ENCODE data around the gene SPIRE1. TPM values are rescaled to one million over a fixed set of nuclear protein-coding genes. Genes with fewer than 3 reads are reported as not detected.

The SPIRE1 gene
- total RNA-seq, 1 experiment from 2014 or later, result 2.5 TPM

GRCh38 chr18:12692206-12692605, 34.3 kb upstream of the SPIRE1 start:
- DNase-seq, result no peak
- no peak overlapping the region for H2AFZ ChIP-seq (ENCODE audit: low read length)
- no peak overlapping the region for H3K9ac ChIP-seq (ENCODE audit: low read length)
- H3K9me2 ChIP-seq (replicated peaks; ENCODE audit: insufficient read depth, low read length), result no peaks in the 10 kb centered on the region
- no peaks in the 10 kb centered on the region for H3K4me1 ChIP-seq (ENCODE audit: low read length)
- H3K36me3 ChIP-seq (ENCODE audit: insufficient read depth, low read length), result no peaks in the 10 kb centered on the region; the same call in 1 of the 2 replicates
- H3K27me3 ChIP-seq (ENCODE audit: low read length), result no peaks in the 10 kb centered on the region
- no peaks in the 10 kb centered on the region for H3K9me3 ChIP-seq (ENCODE audit: low read length)
- H3K27ac ChIP-seq (ENCODE audit: low read length), result no peak overlapping the region
- H3K79me2 ChIP-seq (ENCODE audit: low read length), result no peaks in the 10 kb centered on the region
- no peak overlapping the region for H3K4me2 ChIP-seq (ENCODE audit: low read depth, low read length, poor library complexity, severe bottlenecking)
- no peak overlapping the region for H3K4me3 ChIP-seq (ENCODE audit: low read length)
- H4K20me1 ChIP-seq (ENCODE audit: insufficient read depth, low read depth, low read length), result no peaks in the 10 kb centered on the region

GRCh38 chr18:12689256-12689850, 31.4 kb upstream of the SPIRE1 start:
- H3K4me1 ChIP-seq (ENCODE audit: low read length), result no peaks in the 10 kb centered on the region
- H3K9me3 ChIP-seq (ENCODE audit: low read length), result no peaks in the 10 kb centered on the region
- H2AFZ ChIP-seq (ENCODE audit: low read length), result no peak overlapping the region
- no peak overlapping the region for H3K27ac ChIP-seq (ENCODE audit: low read length)
- no peak overlapping the region for H3K9ac ChIP-seq (ENCODE audit: low read length)
- H3K9me2 ChIP-seq (replicated peaks; ENCODE audit: insufficient read depth, low read length), result no peaks in the 10 kb centered on the region
- H3K27me3 ChIP-seq (ENCODE audit: low read length), result no peaks in the 10 kb centered on the region
- no peaks in the 10 kb centered on the region for H3K79me2 ChIP-seq (ENCODE audit: low read length)
- H3K36me3 ChIP-seq (ENCODE audit: insufficient read depth, low read length), result no peaks in the 10 kb centered on the region; the same call in 1 of the 2 replicates
- H3K4me2 ChIP-seq (ENCODE audit: low read depth, low read length, poor library complexity, severe bottlenecking), result no peak overlapping the region
- no peaks in the 10 kb centered on the region for H4K20me1 ChIP-seq (ENCODE audit: insufficient read depth, low read depth, low read length)
- DNase-seq, result no peak
- no peak overlapping the region for H3K4me3 ChIP-seq (ENCODE audit: low read length)

- Histone ChIP-seq H3K36me3 (ENCODE audit: insufficient read depth, low read length) (no peaks in the 10 kb centered on the region), H3K4me3 (ENCODE audit: low read length) (no peak overlapping the region), H3K9me3 (ENCODE audit: low read length) (no peaks in the 10 kb centered on the region), H2AFZ (ENCODE audit: low read length) (no peak overlapping the region), H3K27me3 (ENCODE audit: low read length) (no peaks in the 10 kb centered on the region), H3K4me2 (ENCODE audit: low read depth, low read length, poor library complexity, severe bottlenecking) (no peak overlapping the region), H3K27ac (ENCODE audit: low read length) (no peak overlapping the region), H3K79me2 (ENCODE audit: low read length) (no peaks in the 10 kb centered on the region), H3K9ac (ENCODE audit: low read length) (no peak overlapping the region), H3K9me2 (replicated peaks; ENCODE audit: insufficient read depth, low read length) (no peaks in the 10 kb centered on the region), H4K20me1 (ENCODE audit: insufficient read depth, low read depth, low read length) (no peaks in the 10 kb centered on the region), H3K4me1 (ENCODE audit: low read length) (no peaks in the 10 kb centered on the region)
- peak; percentile 69 for DNase-seq
These were observed 28.2 kb upstream of the SPIRE1 start for GRCh38 chr18:12686100-12686499.

GRCh38 chr18:12679183-12679786, 21.4 kb upstream of the SPIRE1 start:
- H3K4me1 ChIP-seq (ENCODE audit: low read length), result no peaks in the 10 kb centered on the region
- H3K4me3 ChIP-seq (ENCODE audit: low read length), result no peak overlapping the region
- DNase-seq, result no peak
- H3K27me3 ChIP-seq (ENCODE audit: low read length), result no peaks in the 10 kb centered on the region
- H3K9ac ChIP-seq (ENCODE audit: low read length), result no peak overlapping the region
- no peaks in the 10 kb centered on the region for H3K9me2 ChIP-seq (replicated peaks; ENCODE audit: insufficient read depth, low read length)
- H2AFZ ChIP-seq (ENCODE audit: low read length), result no peak overlapping the region
- H3K9me3 ChIP-seq (ENCODE audit: low read length), result no peaks in the 10 kb centered on the region
- no peak overlapping the region for H3K27ac ChIP-seq (ENCODE audit: low read length)
- no peak overlapping the region for H3K4me2 ChIP-seq (ENCODE audit: low read depth, low read length, poor library complexity, severe bottlenecking)
- no peaks in the 10 kb centered on the region for H4K20me1 ChIP-seq (ENCODE audit: insufficient read depth, low read depth, low read length)
- H3K79me2 ChIP-seq (ENCODE audit: low read length), result no peaks in the 10 kb centered on the region
- H3K36me3 ChIP-seq (ENCODE audit: insufficient read depth, low read length), result peaks cover 14% of the 10 kb centered on the region

DNA sequence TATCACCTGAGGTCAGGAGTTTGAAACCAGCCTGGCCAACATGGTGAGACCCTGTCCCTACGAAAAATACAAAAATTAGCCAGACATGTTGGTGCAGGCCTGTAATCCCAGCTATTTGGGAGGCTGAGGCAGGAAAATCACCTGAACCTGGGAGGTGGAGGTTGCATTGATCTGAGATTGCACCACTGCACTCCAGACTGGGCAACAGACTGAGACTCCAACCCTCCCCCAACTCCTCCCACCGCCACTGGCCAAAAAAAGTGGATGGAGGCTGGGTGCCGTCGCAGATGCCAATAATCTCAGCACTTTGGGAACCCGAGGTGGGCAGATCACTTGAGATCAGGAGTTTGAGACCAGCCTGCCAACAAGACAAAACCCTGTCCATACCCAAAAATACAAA, 10.1 kb upstream of the SPIRE1 start:
- no peaks in the 10 kb centered on the region for H4K20me1 ChIP-seq (ENCODE audit: insufficient read depth, low read depth, low read length)
- DNase-seq, result no peak
- H3K9me3 ChIP-seq (ENCODE audit: low read length), result no peaks in the 10 kb centered on the region
- peaks cover under 1% of the 10 kb centered on the region for H3K4me1 ChIP-seq (ENCODE audit: low read length)
- H3K9ac ChIP-seq (ENCODE audit: low read length), result no peak overlapping the region
- no peak overlapping the region for H3K4me2 ChIP-seq (ENCODE audit: low read depth, low read length, poor library complexity, severe bottlenecking)
- H3K36me3 ChIP-seq (ENCODE audit: insufficient read depth, low read length), result peaks cover 7% of the 10 kb centered on the region; the same call in 1 of the 2 replicates
- no peak overlapping the region for H2AFZ ChIP-seq (ENCODE audit: low read length)
- no peaks in the 10 kb centered on the region for H3K9me2 ChIP-seq (replicated peaks; ENCODE audit: insufficient read depth, low read length)
- H3K4me3 ChIP-seq (ENCODE audit: low read length), result no peak overlapping the region
- H3K27ac ChIP-seq (ENCODE audit: low read length), result no peak overlapping the region
- H3K27me3 ChIP-seq (ENCODE audit: low read length), result no peaks in the 10 kb centered on the region
- no peaks in the 10 kb centered on the region for H3K79me2 ChIP-seq (ENCODE audit: low read length)

GRCh38 chr18:12659904-12660605, 2.1 kb upstream of the SPIRE1 start:
- Histone ChIP-seq H3K36me3 (ENCODE audit: insufficient read depth, low read length) (no peaks in the 10 kb centered on the region), H4K20me1 (ENCODE audit: insufficient read depth, low read depth, low read length) (no peaks in the 10 kb centered on the region), H3K9ac (ENCODE audit: low read length) (no peak overlapping the region), H3K9me3 (ENCODE audit: low read length) (no peaks in the 10 kb centered on the region), H3K27ac (ENCODE audit: low read length) (no peak overlapping the region), H3K4me2 (ENCODE audit: low read depth, low read length, poor library complexity, severe bottlenecking) (no peak overlapping the region), H3K27me3 (ENCODE audit: low read length) (no peaks in the 10 kb centered on the region), H3K79me2 (ENCODE audit: low read length) (no peaks in the 10 kb centered on the region), H3K4me1 (ENCODE audit: low read length) (peaks cover 19% of the 10 kb centered on the region), H3K4me3 (ENCODE audit: low read length) (no peak overlapping the region), H3K9me2 (replicated peaks; ENCODE audit: insufficient read depth, low read length) (no peaks in the 10 kb centered on the region), H2AFZ (ENCODE audit: low read length) (no peak overlapping the region)
- peak; percentile 82 for DNase-seq

DNA sequence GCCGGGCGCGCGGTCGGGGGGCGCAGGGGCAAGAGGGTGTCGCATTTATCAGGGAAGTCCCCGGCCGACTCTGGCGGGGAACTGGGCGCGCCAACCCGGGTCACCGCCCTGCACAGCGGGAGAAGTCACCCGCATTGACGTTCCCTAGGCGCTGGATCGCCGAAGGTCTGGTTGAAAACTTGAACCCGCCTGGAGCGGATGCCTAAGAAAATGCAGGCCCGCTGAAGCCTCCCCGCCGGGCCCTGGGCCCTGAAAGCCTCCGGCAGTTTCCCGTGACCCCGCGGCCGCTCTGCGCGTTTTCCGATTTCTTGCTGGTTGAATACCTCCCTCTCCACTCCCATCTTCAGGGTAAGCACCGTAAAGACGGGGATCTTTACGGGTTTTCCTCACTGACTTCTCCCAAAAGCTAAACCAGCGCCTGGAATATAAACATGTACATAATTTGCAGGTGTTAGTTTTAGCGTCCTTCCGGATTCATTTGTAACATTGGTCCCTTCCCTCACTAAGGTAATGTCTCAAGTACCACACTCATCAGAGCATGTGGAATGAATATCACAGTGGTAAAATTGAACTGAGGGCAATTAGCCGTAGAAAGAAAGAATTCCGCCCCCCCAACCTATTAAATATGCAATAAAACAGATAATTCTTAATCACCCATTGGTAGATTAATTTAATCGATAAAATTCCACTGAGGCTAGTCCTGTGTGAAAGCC, 675 bp upstream of the SPIRE1 start:
- Histone ChIP-seq H3K9me3 (ENCODE audit: low read length) (no peaks in the 10 kb centered on the region), H3K79me2 (ENCODE audit: low read length) (no peaks in the 10 kb centered on the region), H3K36me3 (ENCODE audit: insufficient read depth, low read length) (no peaks in the 10 kb centered on the region), H3K27me3 (ENCODE audit: low read length) (no peaks in the 10 kb centered on the region), H3K9ac (ENCODE audit: low read length) (peak overlapping the region; percentile 70), H3K4me1 (ENCODE audit: low read length) (peaks cover 19% of the 10 kb centered on the region), H3K27ac (ENCODE audit: low read length) (no peak overlapping the region), H3K9me2 (replicated peaks; ENCODE audit: insufficient read depth, low read length) (no peaks in the 10 kb centered on the region), H2AFZ (ENCODE audit: low read length) (peak overlapping the region; percentile 87), H3K4me3 (ENCODE audit: low read length) (peak overlapping the region; percentile 76), H3K4me2 (ENCODE audit: low read depth, low read length, poor library complexity, severe bottlenecking) (peak overlapping the region; percentile 91), H4K20me1 (ENCODE audit: insufficient read depth, low read depth, low read length) (no peaks in the 10 kb centered on the region)
- DNase-seq, result peak; percentile 64
